ENCODE data around the gene FBXW11. TPM values are rescaled to one million over a fixed set of nuclear protein-coding genes. Genes with fewer than 3 reads are reported as not detected.
A peak's percentile ranks its signal among the peaks of the same experiment; 100 is the strongest.

Gene FBXW11
- 61.4 TPM for total RNA-seq (ENCODE audit: insufficient read depth, low replicate concordance)

GRCh38 chr5:172006321-172007174 is at the start of gene FBXW11:
TSS of gene FBXW11 (minus strand) at chr5:172006638. CDS start at chr5:172006502, 136 bp downstream.
- DNase-seq (ENCODE audit: low spot score): peak; percentile 99

- DNase-seq (ENCODE audit: low spot score): no peak
These were observed 49.6 kb upstream of the FBXW11 start for GRCh38 chr5:172055996-172056395.

GRCh38 chr5:172055421-172055820 is 49.0 kb upstream of the FBXW11 start:
- no peak for DNase-seq (ENCODE audit: low spot score)

GRCh38 chr5:172054611-172055153 is 48.2 kb upstream of the FBXW11 start:
- no peak for DNase-seq (ENCODE audit: low spot score)

GRCh38 chr5:172052450-172053236 is 46.2 kb upstream of the FBXW11 start:
- DNase-seq (ENCODE audit: low spot score): peak; percentile 57

- no peak for DNase-seq (ENCODE audit: low spot score)
These were observed 45.4 kb upstream of the FBXW11 start for GRCh38 chr5:172051643-172052339.

GRCh38 chr5:172050080-172050479 is 43.6 kb upstream of the FBXW11 start:
- DNase-seq (ENCODE audit: low spot score): no peak

GRCh38 chr5:172049226-172049796 is 42.9 kb upstream of the FBXW11 start:
- DNase-seq (ENCODE audit: low spot score): no peak

GRCh38 chr5:172048539-172049101 is 42.2 kb upstream of the FBXW11 start:
- no peak for DNase-seq (ENCODE audit: low spot score)

GRCh38 chr5:172048170-172048422 is 41.7 kb upstream of the FBXW11 start:
- no peak for DNase-seq (ENCODE audit: low spot score)

GRCh38 chr5:172046593-172046992 is 40.2 kb upstream of the FBXW11 start:
- no peak for DNase-seq (ENCODE audit: low spot score)

- DNase-seq (ENCODE audit: low spot score): no peak
These were observed 38.8 kb upstream of the FBXW11 start for GRCh38 chr5:172045315-172045632.

- DNase-seq (ENCODE audit: low spot score): no peak
These were observed 38.3 kb upstream of the FBXW11 start for GRCh38 chr5:172044631-172045314.

GRCh38 chr5:172043865-172044264 is 37.4 kb upstream of the FBXW11 start:
- DNase-seq (ENCODE audit: low spot score): no peak

GRCh38 chr5:172042183-172042582 is 35.7 kb upstream of the FBXW11 start:
- no peak for DNase-seq (ENCODE audit: low spot score)

- no peak for DNase-seq (ENCODE audit: low spot score)
These were observed 31.7 kb upstream of the FBXW11 start for GRCh38 chr5:172038167-172038566.

GRCh38 chr5:172035049-172035448 is 28.6 kb upstream of the FBXW11 start:
- no peak for DNase-seq (ENCODE audit: low spot score)

- no peak for DNase-seq (ENCODE audit: low spot score)
These were observed 25.5 kb upstream of the FBXW11 start for GRCh38 chr5:172031894-172032461.

- no peak for DNase-seq (ENCODE audit: low spot score)
These were observed 23.4 kb upstream of the FBXW11 start for GRCh38 chr5:172029876-172030275.

GRCh38 chr5:172028167-172028566 is 21.7 kb upstream of the FBXW11 start:
- no peak for DNase-seq (ENCODE audit: low spot score)

Measured in umbilical cord (tissue), 2 donors.